ENCODE measurements around the gene APEX2. TPM values are rescaled to one million over a fixed set of nuclear protein-coding genes. Genes with fewer than 3 reads are reported as not detected.
A peak's percentile ranks its signal among the peaks of the same experiment; 100 is the strongest.
"Not testable (repeated sequence)": the region's sequence is repeated elsewhere in the genome, so short reads cannot be mapped to it uniquely, and the experiment has no call there.

APEX2 gene
- total RNA-seq, 1 experiment from 2014 or later, result 10.9 TPM

DNA sequence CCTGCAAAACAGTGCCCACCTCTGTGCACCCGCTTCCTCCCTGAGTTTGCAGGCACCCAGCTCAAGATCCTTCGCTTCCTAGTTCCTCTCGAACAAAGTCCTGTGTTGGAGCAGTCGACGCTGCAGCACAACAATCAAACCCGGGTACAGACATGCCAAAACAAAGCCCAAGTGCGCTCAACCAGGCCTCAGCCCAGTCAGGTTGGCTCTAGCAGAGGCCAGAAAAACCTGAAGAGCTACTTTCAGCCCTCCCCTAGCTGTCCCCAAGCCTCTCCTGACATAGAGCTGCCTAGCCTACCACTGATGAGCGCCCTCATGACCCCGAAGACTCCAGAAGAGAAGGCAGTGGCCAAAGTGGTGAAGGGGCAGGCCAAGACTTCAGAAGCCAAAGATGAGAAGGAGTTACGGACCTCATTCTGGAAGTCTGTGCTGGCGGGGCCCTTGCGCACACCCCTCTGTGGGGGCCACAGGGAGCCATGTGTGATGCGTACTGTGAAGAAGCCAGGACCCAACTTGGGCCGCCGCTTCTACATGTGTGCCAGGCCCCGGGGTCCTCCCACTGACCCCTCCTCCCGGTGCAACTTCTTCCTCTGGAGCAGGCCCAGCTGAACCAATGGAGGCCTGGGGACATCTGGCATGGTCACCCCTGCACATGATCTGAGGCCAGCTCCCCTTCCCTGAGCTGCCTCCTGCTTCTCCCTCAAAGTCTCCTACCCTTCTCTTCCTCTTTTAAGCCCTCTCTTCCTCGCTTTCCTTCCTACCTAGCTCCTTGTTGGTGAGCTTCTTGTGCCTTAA lies 6.9 kb downstream of the APEX2 start:
- in situ Hi-C loops (cut with HindIII; ENCODE audit: low pct_unique_long_range_greater_than_20kb, low sequenced_read_pairs), result no loop called here

DNA sequence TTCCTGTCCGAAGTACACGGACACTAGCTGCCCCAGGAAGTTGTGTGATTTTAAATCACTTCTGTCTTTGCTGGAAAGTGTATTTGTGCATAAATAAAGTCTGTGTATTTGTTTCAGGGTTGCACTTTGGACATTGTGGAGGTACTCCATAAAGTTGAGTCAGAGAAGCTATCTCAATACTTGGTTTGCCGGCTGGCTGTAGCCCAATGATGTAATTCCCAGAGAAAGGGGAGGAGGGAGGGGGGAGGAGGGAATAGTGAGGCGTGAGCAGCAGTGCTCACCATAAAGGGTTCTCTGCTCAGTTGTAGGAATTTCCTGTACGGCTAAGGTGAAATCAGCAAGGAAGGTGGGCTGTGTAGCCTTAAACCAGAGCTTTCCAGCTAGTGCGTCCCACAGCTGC lies 7.5 kb downstream of the APEX2 start:
- in situ Hi-C loops (cut with HindIII; ENCODE audit: low pct_unique_long_range_greater_than_20kb, low sequenced_read_pairs), result no loop called here
- DNase-seq (ENCODE audit: low read depth, low spot score), result no peak

More for the DNA sequence above, 6.9 kb downstream of the APEX2 start:
- no peak for DNase-seq (ENCODE audit: low read depth, low spot score)

DNA sequence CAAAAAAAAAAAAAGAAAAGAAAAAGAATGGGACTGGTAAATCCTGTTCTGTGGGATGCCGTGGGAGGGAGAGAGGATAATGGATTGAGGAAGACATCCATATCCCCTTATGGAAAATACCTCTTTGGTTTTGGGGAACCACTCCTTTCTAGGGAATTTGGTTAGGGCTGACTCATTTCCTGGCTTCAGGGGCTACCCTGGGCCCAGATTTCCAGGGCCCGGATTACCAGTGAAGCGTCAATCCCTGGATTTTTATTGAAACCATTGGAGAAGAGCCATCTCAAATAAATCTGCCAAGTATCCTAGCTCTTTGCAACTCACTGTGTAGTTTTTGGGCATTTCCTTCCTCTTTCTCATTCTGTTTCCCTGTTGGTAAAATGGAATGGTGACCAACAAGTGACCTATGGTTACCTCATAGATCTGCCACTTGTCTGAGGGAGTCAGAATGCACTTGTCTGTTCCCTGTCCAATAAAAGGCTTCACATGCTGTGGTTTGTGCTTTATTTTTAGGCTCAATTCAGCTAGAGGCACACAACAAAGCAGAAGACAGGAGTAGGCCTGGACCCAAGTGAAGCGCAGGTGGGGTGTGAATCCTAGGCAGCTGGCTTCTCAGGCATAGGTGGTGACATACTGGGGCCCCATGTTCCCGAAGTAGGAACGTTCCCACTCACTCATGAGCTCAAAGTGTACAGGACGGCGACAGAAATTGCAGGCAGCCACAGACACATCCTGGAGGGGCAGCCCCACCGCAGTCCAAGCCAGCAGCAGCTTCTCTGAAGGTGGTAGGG lies 8.6 kb downstream of the APEX2 start:
- no peak for DNase-seq (ENCODE audit: low read depth, low spot score)
- in situ Hi-C loops (cut with HindIII; ENCODE audit: low pct_unique_long_range_greater_than_20kb, low sequenced_read_pairs), result no loop called here

DNA sequence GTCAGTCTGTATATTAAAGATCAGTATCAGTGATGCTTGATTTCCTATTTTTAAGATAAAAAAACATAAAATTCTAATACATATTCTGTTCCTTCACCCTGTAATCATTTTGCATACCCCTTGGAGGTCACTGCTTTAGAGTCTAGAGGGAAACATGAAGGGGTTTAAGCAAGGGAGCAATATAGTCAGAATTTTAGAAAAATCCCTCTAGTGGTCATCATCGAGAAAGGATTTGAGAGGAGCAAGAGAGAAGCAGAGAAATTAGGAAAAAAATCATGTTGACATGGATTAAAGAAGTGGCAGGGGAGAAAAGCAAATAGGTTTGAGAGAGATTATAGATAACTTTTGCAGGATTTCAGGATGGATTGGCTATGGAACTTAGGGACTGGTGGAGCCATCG lies 11.1 kb downstream of the APEX2 start:
- peak; percentile 36 for DNase-seq (ENCODE audit: low read depth, low spot score)
- in situ Hi-C loops (cut with HindIII; ENCODE audit: low pct_unique_long_range_greater_than_20kb, low sequenced_read_pairs), result no loop called here

DNA sequence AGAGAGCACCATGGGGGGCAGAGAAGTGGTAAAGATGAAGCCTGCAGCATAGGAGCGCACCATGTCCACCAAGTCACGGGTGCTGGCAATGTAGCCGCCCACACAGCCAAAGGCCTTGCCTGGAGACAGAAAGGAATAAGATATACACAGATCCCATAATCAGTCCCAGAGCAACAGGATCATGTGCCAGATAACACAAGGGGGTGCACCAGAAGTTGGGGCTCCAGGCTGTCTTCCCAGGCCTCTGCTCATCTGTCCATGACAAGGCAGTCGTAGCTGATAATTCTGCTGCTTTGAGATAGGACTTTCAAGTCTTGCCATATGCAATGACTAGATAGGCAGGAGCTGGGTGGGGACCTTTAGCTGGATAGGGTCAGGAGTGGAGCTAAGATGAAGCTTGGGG lies 14.7 kb downstream of the APEX2 start:
- in situ Hi-C loops (cut with HindIII; ENCODE audit: low pct_unique_long_range_greater_than_20kb, low sequenced_read_pairs), result no loop called here
- DNase-seq (ENCODE audit: low read depth, low spot score), result no peak

DNA sequence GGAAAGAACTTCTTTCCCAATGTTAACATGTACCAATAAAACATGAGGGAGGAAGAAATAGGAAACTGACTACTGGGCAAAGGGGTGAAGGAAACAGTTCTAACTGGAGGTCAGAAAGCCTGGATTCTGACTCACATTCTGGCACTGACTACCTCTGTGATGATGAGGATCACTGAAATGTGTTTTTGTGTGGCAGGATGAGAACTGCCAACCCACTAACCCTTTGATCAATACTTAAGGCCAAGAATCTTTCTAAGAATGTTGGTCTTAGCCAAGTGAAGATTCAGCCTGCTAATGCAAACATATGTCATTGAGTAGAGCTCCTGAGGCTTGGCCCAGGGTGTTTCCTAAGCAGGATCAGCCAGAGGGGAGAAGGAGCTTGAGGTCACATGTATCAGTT lies 26.0 kb downstream of the APEX2 start:
- no peak for DNase-seq (ENCODE audit: low read depth, low spot score)
- in situ Hi-C loops (cut with HindIII; ENCODE audit: low pct_unique_long_range_greater_than_20kb, low sequenced_read_pairs), result no loop called here

DNA sequence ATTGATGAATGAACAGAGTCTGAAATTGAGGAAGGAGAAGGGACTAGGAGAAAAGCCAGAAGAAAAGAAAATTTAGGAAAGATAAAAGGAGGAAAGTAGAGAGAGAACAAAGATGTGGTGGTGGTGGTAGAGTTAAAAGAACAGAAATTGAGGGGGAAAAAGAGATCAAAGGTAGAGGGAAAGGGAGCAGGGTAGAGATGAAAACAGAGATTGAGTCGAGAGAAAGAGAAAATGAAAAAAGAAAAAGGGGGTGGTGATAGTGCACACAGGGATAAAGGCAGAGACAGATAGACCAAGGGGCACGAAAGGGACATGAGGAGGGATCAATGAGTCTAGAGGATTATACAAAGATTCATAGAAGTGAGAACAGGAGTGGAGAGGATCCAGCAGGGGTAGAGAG lies 26.7 kb downstream of the APEX2 start:
- in situ Hi-C loops (cut with HindIII; ENCODE audit: low pct_unique_long_range_greater_than_20kb, low sequenced_read_pairs), result no loop called here
- no peak for DNase-seq (ENCODE audit: low read depth, low spot score)

DNA sequence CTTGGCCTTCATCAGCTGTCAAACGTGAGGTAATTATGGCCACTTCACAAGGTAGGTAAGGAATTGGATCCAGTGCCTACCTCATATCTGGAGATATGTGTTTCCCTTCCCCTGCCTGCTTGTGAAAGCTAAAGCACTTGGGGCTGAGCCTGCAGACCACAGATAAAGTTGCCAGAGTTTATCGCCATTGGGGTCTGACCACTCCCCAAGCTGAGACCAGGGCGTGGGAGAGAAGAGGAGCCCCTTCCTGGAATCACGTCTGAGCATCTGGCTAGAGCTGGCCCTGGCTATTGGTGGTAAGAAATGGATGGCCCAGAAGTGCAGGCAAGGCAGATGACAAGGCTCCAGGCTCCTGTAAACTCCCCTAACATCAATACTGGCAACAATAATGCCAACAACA lies 27.9 kb downstream of the APEX2 start:
- no peak for DNase-seq (ENCODE audit: low read depth, low spot score)
- in situ Hi-C loops (cut with HindIII; ENCODE audit: low pct_unique_long_range_greater_than_20kb, low sequenced_read_pairs), result no loop called here

DNA sequence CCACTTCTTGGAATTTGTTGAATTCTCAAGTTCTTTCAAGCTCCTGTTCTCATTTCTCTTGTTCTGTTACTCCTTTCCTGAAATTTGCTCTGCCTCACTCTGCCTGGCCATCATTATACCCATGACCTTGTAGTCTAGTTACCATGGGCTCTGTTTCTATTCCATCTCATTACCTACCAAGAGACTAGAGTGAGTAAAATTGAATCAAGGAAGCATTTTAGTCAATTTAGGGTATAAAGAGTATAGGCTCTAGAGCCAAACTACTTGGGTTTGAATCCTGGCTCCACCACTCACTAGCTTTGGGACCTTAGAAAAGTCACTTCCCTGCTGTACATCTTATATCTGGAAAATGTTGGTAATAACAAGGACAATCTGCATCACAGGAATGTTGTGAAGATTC lies 28.4 kb downstream of the APEX2 start:
- no peak for DNase-seq (ENCODE audit: low read depth, low spot score)
- in situ Hi-C loops (cut with HindIII; ENCODE audit: low pct_unique_long_range_greater_than_20kb, low sequenced_read_pairs), result no loop called here

DNA sequence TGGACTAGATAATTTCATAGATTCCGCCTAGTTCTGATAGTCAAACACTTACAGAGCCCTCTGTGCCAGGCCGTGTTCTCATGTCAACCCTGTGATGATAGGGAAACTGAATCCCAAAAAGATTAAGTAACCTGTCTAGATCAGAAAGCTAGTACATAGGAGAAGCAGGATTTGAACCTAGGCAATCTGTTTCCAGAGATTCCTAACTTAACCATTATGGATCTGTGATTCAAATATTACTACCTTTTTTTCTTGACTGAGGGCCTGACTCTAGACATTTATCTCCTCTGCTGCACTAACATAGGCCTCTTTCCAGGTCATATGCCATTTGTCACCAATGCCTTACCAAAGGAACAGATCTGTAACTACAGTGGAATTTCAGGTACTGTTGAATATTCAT lies 29.1 kb downstream of the APEX2 start:
- in situ Hi-C loops (cut with HindIII; ENCODE audit: low pct_unique_long_range_greater_than_20kb, low sequenced_read_pairs), result no loop called here
- DNase-seq (ENCODE audit: low read depth, low spot score), result no peak

DNA sequence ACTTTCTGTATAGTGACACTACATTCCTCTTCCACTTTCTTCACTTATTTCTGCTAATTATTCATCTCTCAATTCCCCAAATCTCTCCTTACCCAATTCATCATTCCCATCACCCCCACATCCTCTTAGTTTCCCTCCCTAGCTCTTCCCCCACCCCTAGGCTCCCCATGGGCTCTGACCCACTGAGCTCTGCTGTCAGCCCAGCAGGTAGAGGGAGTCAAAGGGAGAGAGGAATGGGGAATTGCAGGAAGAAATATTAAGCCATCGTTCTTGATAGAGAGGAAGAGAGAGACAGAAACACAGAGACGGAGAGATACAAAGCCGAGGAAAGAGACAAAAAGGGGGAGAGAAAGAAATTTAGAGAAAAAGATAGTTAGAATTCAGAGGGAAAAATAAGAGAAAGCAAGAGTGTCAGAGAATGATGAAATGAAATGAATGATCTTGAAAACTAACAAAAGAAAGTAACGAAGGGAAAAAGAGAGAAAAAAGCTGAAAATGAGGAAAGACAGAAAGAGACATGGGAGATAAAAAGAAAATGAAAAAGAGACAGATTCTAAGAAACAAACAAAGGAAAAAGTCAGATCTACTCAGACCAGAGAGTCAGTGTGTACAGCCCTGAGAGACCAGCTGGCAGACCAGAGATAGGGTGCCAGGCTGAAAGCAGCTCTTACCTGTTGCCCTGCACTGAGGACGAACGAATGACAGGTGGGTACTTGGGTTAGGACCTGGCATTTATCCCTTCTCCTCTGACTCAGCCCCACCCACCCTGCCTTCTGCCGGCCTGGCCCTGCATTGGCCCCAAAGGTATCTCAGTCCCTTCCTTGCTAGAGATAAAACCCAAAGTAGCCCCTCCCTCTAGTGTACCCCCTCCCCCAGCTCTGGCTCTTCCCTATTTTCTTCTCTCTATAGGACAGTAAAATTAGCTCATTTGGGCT lies 30.4 kb downstream of the APEX2 start, which contains the start of gene ALAS2:
Gene ALAS2, minus strand, starts transcription at position 707 of the 935 bp plus-strand sequence. CDS start 4,977 bp downstream, outside the sequence.
- in situ Hi-C loops (cut with HindIII; ENCODE audit: low pct_unique_long_range_greater_than_20kb, low sequenced_read_pairs), result no loop called here
- no peak for DNase-seq (ENCODE audit: low read depth, low spot score)

DNA sequence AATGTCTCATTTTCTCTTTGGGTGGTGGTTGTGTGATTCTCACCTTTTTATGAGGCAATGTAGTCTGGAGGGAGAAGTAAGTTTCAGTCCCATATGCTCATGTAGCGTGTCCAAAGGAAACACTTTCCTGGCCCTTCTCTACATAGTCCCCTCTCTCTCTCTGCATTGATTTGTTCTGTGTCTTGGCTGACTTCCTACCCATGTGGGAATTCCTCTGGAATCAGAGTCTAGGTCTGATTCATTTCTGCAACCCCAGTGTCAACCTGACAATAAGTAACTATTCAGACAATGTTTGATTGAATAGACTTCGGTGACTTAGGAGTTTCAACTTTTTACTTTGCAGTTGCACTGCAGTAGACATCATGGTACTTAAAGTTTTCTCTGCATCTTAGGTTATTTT lies 33.3 kb downstream of the APEX2 start:
- no peak for DNase-seq (ENCODE audit: low read depth, low spot score)

DNA sequence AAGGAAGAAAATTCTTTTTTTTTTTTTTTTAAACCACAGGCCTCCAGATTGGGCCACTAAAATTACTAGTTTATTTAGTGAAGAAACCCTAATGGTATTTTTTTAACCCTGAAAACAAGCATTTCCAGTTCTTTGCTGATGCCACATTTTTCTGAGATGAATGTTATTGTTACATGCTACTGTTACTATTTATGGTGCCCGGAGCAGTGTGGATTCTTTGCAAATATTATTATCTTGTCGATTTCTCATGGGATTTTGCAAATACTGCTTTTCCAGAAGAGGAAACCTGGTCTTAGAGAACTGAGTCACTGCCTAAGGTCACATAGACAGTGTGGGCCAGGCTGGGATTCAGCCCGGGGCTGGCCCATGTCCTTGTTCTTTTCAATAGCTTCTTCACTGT lies 39.3 kb downstream of the APEX2 start:
- in situ Hi-C loops (cut with HindIII; ENCODE audit: low pct_unique_long_range_greater_than_20kb, low sequenced_read_pairs), result no loop called here
- DNase-seq (ENCODE audit: low read depth, low spot score), result no peak

More for the DNA sequence above, 33.3 kb downstream of the APEX2 start:
- in situ Hi-C loops (cut with HindIII; ENCODE audit: low pct_unique_long_range_greater_than_20kb, low sequenced_read_pairs), result no loop called here

DNA sequence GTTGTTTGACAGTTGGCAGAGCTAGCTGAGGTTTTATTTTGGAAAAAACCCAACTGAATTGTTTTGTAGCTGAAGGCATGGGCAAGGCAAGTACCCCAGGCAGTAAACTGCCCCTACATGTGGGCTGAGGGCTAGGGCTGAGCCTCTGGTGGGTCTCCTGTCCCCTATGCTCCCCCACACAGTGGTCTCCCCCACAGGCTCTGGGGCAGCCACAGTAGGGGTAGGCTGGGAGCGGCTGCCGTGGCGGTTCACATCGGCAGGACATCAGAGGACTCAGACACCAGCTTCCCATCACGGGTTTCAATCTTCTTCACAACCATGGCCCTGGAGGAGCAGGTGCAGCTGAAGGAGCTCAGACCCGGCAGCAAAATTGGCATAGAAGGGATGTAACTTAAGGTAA lies 41.4 kb downstream of the APEX2 start:
- no peak for DNase-seq (ENCODE audit: low read depth, low spot score)
- in situ Hi-C loops (cut with HindIII; ENCODE audit: low pct_unique_long_range_greater_than_20kb, low sequenced_read_pairs), result no loop called here

DNA sequence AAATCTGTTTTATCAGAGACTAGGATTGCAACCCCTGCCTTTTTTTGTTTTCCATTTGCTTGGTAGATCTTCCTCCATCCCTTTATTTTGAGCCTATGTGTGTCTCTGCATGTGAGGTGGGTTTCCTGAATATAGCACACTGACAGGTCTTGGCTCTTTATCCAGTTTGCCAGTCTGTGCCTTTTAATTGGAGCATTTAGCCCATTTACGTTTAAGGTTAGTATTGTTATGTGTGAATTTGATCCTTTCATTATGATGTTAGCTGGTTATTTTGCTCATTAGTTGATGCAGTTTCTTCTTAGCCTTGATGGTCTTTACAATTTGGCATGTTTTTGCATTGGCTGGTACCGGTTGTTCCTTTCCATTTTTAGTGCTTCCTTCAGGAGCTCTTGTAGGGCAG lies 50.4 kb downstream of the APEX2 start:
- DNase-seq (ENCODE audit: low read depth, low spot score); in situ Hi-C loops (cut with HindIII; ENCODE audit: low pct_unique_long_range_greater_than_20kb, low sequenced_read_pairs): not testable (repeated sequence)

DNA sequence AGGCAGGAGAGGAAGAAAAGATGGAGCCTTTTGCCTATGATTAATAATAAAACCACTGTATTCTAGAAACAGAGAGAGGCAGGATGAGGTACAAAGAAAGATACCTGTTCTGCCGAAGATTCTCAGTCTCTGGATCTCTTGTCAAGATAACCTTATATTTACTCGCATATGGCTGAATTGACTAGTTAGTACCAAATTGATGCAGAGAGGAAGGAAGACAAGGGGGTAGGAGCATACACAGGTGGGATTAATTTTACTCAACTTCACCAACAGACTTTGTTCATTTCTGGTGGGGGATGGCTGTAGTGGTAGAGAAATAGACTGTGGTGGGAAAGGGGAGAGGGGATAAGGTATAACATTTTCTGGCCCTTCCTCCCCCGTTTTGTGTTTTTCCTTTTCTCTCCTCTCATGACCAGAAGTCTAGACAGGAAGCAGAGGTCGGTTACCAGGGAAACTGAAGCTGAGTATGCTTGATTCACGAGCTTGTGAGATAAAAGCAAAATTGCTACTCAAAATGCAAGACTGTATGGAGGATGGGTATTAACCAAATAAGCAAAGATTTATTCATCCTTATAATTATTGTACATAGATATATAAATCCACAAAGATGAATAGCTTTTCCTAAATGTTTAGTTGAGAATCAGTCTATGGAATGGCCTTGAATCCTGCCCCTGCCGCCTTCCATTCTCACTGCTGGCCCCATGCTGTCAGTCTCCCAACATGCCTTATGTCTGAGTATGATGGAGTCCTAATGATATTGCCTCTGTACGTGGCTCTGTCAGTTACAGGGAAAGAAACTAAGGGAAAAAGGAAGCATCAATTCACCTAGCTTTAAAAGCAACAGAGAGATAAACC lies 56.9 kb downstream of the APEX2 start:
- DNase-seq (ENCODE audit: low read depth, low spot score), result peak; percentile 0
- in situ Hi-C loops (cut with HindIII; ENCODE audit: low pct_unique_long_range_greater_than_20kb, low sequenced_read_pairs), result no loop called here

DNA sequence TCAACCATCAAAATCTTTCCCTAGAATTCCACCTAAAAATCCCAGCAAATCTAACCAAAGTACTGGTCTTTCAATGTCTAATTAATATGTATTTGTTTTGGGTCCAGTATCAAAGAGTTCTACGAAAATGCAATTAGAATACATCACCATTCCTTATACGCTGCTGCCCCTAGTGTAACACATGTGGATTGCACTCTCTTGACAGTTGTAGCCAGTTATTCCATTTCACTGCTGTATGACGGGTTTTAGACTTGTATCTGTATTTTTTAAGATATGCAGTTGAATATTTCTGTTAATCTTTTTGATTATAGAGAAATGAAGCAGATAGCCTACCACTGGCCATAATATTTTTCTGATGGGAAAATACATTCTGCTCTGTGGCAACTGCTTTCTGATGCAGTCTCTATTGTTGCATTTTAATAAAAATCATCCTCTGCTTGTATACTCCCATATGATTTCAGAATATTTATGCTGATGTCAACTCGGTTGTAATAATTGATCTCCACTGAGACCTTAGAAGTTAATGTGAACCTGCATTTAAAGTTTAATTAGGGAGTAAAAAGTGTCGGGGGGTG lies 57.6 kb downstream of the APEX2 start:
- peak; percentile 52 for DNase-seq (ENCODE audit: low read depth, low spot score)
- in situ Hi-C loops (cut with HindIII; ENCODE audit: low pct_unique_long_range_greater_than_20kb, low sequenced_read_pairs), result no loop called here

All from SK-MEL-5 (cell line).